ENCODE results near the gene MT1A.

GRCh38 chr16:56658327-56658875 is 19.9 kb downstream of the MT1A start:
- TF ChIP-seq CTCF (IDR thresholded peaks at IDR 0.05) (no peak), POLR2A (IDR thresholded peaks at IDR 0.05) (no peak)

All from tibial nerve (tissue), 3 donors.